Muscle of back (tissue), 11 donors: ENCODE results near the gene TMEM269. TPM values are rescaled to one million over a fixed set of nuclear protein-coding genes. Genes with fewer than 3 reads are reported as not detected.
"Not testable (repeated sequence)": the region's sequence is repeated elsewhere in the genome, so short reads cannot be mapped to it uniquely, and the experiment has no call there.

ENCODE experiments used
- DNase-seq, 3 donors: peaks; one replicate each; pipeline versions ENCODE4 v3.0.0 to v3.0.0-alpha.2; 2013
- polyA plus RNA-seq, 10 donors: library from polyadenylated mRNA; unstranded; fragments of 120-200 nt; gene quantifications; one replicate each; pipeline ENCODE4 v1.2.1, GENCODE V29; 2013; ENCODE audit not compliant: insufficient read length in 10 of 10

TMEM269 gene
- polyA plus RNA-seq, 10 donors = 0.46 to 1.4 (median 0.73) TPM

DNA sequence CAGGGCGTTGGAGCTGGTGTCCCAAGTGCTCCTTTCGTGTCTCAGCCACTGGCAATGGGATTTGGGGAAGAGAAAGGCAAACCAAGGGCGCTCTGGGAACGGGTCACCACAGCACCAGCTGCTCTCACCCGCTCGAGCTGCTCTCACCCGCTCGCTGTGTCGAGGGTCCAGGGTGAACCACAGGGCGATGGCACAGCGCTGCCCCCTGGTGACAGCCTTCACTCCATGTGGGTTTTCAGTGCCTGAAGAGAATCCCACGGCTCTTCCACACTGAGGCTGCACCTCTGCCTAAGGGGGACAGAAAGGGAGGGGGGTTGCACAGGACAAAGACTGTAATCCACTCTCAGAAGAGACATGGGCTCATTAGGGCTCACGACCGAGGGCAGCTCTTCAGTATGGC lies 37.7 kb upstream of the TMEM269 start:
- DNase-seq = peak in 1 of 3 donors; percentile 55

DNA sequence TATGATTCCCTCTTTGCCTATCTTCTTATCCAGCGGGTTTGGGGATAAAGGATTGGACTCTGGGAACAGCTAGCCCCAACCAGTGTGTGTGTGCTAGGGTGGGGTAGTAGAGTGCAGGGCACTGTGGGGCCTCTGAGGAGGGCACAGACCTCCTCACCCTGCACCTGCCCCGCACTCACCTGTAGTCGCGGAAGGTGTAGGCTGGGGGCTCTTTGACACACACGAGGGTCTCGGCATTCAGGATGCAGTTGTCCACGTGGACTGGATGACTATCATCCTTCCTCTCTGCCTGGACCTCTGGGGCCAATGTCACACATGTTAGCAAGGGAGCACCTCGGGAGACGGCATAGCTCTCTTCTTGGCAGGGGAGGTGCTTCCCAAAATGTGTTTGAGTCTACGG lies 36.8 kb upstream of the TMEM269 start:
- no peak for DNase-seq

GRCh38 chr1:42748461-42749410 lies 36.1 kb upstream of the TMEM269 start:
- no peak for DNase-seq

DNA sequence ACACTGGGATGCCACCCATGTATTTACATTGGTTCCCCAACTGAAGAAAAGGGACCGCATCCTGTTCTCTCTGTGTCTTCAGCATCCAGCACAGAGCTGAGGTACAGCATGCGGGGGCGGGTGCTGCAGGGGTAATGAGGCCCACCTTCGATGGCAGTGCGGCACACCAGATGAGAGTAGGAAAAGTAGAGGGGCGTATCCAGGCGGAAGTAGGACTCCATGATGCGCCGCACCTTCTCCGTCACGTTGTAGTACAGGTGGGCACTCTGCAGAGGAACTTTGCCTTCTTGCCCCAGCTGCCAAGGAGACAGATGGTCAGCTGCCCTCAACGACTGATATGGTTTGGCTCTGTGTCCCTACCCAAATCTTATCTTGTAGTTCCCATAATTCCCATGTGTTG lies 34.8 kb upstream of the TMEM269 start:
- no peak for DNase-seq

DNA sequence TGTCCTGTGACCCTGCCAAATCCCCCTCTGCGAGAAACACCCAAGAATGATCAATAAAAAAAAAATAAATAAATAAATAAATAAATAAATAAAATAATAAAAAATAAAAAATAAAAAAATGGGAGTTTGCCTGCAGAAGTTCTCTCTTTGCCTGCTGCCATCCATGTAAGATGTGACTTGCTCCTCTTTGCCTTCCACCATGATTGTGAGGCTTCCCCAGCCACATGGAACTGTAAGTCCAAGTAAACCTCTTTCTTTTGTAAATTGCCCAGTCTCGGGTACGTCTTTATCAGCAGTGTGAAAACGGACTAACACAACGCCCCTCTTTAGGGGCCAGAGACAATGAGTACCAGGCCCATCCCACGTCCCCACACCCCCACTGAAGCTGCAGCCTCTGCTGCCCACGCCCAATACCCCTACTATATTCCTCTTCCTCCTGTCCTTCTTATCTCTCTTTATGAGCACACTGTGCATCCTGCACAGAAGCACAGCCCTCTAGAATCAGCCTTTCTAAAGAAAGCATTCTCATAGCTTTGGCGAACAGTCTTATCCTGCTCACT lies 33.2 kb upstream of the TMEM269 start:
- not testable (repeated sequence) for DNase-seq

DNA sequence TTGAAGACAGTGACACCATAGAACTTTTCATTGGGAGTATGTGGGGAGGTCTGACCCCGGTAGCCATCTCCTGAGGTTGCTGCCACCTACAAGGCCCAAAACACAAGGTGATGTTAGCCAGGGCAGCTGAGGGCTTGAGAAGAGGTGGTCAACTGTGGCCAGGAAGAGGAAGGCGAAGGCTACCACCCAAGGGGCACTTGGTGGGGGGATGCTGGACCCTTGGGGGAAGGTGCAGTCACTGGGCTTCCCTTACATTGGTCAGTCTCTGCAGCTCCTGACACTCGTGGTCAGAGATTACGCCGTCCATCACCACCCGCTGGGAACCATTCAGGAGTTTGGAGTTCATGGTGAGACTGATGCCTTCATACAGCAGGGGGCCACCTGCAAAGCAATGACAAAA lies 32.5 kb upstream of the TMEM269 start:
- DNase-seq = no peak

DNA sequence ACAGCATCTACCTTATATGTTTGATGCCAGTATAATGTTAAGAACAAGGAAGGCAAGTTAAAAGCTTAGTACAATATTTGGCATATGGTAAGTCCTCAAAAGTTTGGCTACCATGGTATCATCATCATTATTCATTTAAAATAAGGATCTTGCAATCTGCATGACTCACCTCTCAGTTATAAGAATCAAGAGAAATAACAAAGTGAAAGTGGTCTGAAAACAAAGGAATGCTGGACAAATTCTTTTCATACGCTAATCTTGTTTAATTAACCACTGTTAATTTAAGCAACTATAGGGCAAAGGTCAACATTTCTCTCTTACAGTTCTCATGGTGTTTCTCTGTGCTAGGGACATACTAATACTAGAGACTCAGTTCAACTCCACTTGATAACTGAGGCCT lies 31.7 kb upstream of the TMEM269 start:
- no peak for DNase-seq

GRCh38 chr1:42756956-42757891 lies 27.6 kb upstream of the TMEM269 start:
- DNase-seq = peak in 1 of 3 donors; percentile 71

DNA sequence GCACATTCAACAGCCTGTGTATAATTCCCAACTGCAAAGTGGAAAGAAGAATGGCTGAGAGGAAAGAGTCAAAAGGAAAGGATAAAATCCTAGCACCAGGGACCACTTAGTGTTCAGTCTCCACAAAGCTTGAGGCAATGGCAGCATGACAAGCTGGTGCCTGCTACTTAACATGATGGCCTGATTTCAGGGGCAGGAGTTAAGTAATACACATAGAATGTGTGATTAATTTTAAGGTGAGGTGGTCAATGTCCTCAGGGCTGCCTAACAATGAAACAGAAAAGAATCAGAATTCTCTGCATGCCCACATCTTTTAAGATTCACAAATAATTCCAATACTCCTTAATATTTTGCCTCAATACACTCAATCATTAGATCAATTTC lies 26.9 kb upstream of the TMEM269 start:
- no peak for DNase-seq

DNA sequence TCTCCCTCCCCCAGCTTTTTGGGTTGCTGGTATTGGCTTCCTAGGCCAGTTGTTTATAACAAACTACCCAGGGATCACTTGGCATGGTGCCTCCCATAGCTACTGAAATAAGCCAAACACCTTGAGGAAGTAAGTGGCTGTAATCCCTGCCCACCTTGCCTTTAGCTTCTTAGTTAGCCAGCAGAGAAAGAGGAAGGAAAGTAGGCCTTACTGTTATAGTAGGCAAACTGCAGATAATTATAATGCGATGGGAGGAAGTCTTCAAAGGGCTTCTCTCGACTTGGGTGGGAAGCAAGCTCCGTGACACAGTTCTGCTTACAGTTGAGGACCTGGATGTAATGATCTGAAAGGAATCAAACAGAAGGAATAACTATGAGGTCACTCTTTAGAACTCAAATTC lies 26.1 kb upstream of the TMEM269 start:
- no peak for DNase-seq

- no peak for DNase-seq
Observed at GRCh38 chr1:42759114-42759513, 25.7 kb upstream of the TMEM269 start.

DNA sequence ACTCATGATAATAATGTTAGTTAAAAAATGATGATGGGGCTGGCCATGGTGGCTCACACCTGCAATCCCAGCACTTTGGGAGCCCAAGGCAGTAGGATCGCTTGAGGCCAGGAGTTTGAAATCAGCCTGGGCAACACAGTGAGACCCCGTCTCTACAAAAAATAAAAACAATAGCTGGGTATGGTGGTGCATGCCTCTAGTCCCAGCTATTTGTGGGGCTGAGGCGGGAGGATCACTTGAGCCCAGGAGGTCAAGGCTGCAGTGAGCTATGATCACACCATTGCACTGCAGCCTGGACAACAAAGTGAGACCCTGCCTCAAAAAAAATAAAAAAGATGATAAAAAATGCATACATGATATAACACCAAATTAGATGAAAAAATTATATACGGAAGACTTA lies 23.2 kb upstream of the TMEM269 start:
- DNase-seq = no peak

GRCh38 chr1:42762269-42762668 lies 22.5 kb upstream of the TMEM269 start:
- no peak for DNase-seq

GRCh38 chr1:42765269-42765668 lies 19.5 kb upstream of the TMEM269 start:
- no peak for DNase-seq

DNA sequence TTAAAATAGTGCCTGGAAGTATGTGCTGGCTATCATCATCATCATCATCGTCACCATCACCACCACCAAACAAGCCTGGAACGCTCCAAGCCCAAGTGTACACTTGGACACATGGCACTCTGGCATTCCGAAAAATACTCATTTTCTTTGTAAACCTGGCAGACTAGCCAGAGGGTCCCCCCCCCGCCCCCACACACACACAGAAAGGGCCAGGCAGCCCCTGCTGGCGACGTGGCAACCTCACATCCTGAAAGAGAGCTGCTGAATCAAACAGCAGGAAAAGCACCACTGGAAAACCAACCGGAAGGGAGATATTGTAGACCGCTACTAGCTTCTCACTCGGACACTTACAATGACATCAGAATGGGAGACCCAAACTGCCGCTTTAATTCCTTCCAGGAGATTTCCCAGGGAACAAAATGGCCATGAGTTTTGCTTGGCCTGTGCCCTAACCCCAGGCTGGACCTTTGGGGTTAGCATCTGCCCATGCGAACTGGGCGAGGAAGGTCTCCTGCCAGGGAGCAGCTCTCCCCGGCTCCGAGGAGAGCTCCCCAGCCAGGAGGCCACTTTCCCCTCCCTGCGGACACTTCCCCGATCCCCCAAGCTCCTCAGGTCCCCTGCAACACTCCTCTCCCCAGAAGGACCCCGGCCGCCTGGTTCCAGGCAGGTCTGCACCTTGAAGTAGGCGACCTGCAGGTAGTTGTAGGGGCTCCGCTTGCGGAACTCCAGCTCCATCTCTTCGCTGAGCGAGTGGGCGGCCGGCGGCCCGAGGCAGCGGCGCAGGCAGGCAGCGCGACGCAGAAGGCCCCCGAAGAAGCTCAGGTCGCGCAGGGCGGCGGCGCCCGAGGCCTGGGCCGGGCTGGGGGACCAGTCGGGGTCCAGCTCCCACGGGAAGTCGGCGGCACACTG lies 18.7 kb upstream of the TMEM269 start:
- peak; percentile 67 to 83 (median 67) for DNase-seq

- peak; percentile 99 to 100 (median 100) for DNase-seq
Observed at GRCh38 chr1:42766741-42767509, 17.9 kb upstream of the TMEM269 start, which contains the start of the genes C1orf50 and P3H1. TSS of gene C1orf50 (plus strand) at chr1:42767249. CDS start at chr1:42767312, 63 bp downstream. TSS of gene P3H1 (minus strand) at chr1:42767028. CDS start at chr1:42766971, 57 bp downstream.

DNA sequence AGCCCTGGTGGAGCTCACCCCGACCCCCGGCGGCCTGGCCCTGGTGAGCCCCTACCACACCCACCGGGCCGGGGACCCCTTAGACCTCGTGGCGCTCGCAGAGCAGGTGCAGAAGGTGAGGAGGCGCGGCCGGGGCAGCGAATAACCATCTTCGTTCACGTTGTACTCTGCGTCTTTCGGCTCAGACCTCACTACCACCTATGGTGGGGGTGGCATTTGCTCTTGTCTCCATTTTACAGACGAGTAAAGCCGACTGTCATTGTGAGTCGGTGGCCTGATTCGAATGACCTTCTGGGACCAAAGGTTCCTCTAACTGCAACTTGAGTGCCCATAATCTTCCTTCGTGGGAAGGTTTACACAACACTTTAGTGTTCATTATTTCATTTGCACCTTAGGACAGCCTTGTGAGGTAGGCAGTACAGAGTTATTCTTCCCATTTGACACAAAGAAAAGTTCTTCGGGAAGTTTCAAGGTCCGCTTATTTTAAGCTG lies 17.2 kb upstream of the TMEM269 start:
- no peak for DNase-seq

DNA sequence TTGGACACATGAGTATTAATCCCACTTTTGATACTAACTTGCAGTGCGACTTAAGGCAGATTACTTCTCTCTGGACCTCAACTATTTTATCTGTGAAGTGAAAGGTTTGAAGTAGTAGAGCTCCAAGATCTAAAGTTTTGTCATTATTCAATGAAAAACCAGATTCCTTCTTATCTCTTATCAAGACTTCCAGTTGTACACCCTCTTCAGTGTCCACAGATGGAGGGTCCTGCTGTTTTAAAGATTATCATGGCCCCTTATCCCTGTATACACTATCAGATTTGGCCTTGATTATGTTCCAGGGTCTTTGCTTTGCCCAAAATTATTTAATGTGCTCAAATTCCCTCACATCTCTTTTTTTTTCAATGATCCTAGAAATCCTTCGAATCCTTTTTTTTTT lies 16.6 kb upstream of the TMEM269 start:
- DNase-seq = no peak

- no peak for DNase-seq
Observed at GRCh38 chr1:42769811-42770210, 15.0 kb upstream of the TMEM269 start.

DNA sequence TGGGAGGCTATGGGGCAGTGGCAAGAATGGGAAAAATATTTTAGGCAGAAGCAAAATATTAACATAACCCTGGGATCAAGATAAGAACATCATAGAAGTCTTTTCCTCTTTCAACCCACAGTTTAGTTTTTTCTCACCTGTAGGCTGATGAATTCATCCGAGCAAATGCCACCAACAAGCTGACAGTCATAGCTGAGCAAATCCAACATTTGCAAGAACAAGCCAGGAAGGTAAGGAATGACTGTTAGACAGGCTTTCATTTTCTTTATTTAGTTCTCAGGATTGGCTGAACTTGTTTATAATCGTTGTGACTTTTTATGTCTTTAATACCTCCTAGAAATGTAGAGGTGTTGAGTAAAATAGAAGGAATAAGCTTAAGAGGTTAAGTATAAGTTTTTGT lies 11.4 kb upstream of the TMEM269 start:
- DNase-seq = no peak
